Neural progenitor cell (in vitro differentiated cells): ENCODE results near the gene HOATZ. TPM values are rescaled to one million over a fixed set of nuclear protein-coding genes. Genes with fewer than 3 reads are reported as not detected.

Source experiments
- DNase-seq: peaks from one replicate; pipeline ENCODE4 v3.0.0-alpha.2; 2016; ENCODE audit warnings: low spot score
- H2AFZ ChIP-seq: fragments of 200-600 bp; sonication (generic); replicated peaks from 2 replicates; pipeline ENCODE4 v1.6.1; 2016; ENCODE audit warnings: antibody characterized with exemption
- H3F3A ChIP-seq: fragments of 200-600 bp; sonication (generic); 2 replicates; pipeline ENCODE4 v1.6.1; 2016; ENCODE audit warnings: antibody characterized with exemption, low read depth
- H3K27ac ChIP-seq: fragments of 200-600 bp; sonication (generic); 2 replicates; pipeline ENCODE4 v1.5.1; 2016; ENCODE audit warnings: mild to moderate bottlenecking
- H3K27me3 ChIP-seq: fragments of 200-600 bp; sonication (generic); 2 replicates; pipeline ENCODE4 v1.6.1; 2016; ENCODE audit warnings: mild to moderate bottlenecking, moderate library complexity
- H3K36me3 ChIP-seq: fragments of 200-600 bp; sonication (generic); 2 replicates; pipeline ENCODE4 v1.5.1; 2016
- H3K4me1 ChIP-seq: fragments of 200-600 bp; sonication (generic); 2 replicates; pipeline ENCODE4 v1.6.1; 2016; ENCODE audit warnings: mixed run types
- H3K4me2 ChIP-seq: fragments of 200-600 bp; sonication (generic); 2 replicates; pipeline ENCODE4 v1.6.1; 2016
- H3K4me3 ChIP-seq: fragments of 200-600 bp; sonication (generic); 2 replicates; pipeline ENCODE4 v1.5.1; 2016
- H3K79me2 ChIP-seq: fragments of 200-600 bp; sonication (generic); 2 replicates; pipeline ENCODE4 v1.6.1; 2016; ENCODE audit warnings: low read depth
- H3K9ac ChIP-seq: fragments of 200-600 bp; sonication (generic); 2 replicates; pipeline ENCODE4 v1.6.1; 2016
- H3K9me3 ChIP-seq: fragments of 200-600 bp; sonication (generic); 2 replicates; pipeline ENCODE4 v1.5.1; 2016; ENCODE audit warnings: low read depth
- H4K20me1 ChIP-seq: fragments of 200-600 bp; sonication (generic); 2 replicates; pipeline ENCODE4 v1.6.1; 2016; ENCODE audit warnings: low read depth
- H3K27ac Mint-ChIP-seq: 3 replicates; pipeline ENCODE4 v1.8.0; 2021; ENCODE audit warnings: mixed read lengths
- H3K27me3 Mint-ChIP-seq: 2 replicates; pipeline ENCODE4 v1.8.0; 2022; ENCODE audit warnings: low read depth, mild to moderate bottlenecking, inconsistent platforms, moderate library complexity, mixed read lengths; ENCODE audit not compliant: insufficient read depth
- H3K36me3 Mint-ChIP-seq: 3 replicates; pipeline ENCODE4 v1.8.0; 2021; ENCODE audit warnings: mixed read lengths
- H3K4me1 Mint-ChIP-seq: 3 replicates; pipeline ENCODE4 v1.8.0; 2021; ENCODE audit warnings: mixed read lengths
- H3K4me3 Mint-ChIP-seq: 3 replicates; pipeline ENCODE4 v1.8.0; 2021; ENCODE audit warnings: mild to moderate bottlenecking, moderate library complexity, mixed read lengths
- H3K9me3 Mint-ChIP-seq: 3 replicates; pipeline ENCODE4 v1.8.0; 2020; ENCODE audit warnings: mixed read lengths
- EZH2 ChIP-seq: fragments of 200-600 bp; sonication (generic); IDR thresholded peaks from 2 replicates; pipeline ENCODE4 v1.6.1; 2017; ENCODE audit warnings: antibody characterized with exemption, mild to moderate bottlenecking, moderate library complexity
- EZH2phosphoT487 ChIP-seq: fragments of 200-600 bp; sonication (generic); IDR thresholded peaks from 2 replicates; pipeline ENCODE4 v1.6.1; 2017; ENCODE audit warnings: antibody characterized with exemption
- total RNA-seq: library from RNA; depleted of rRNA; stranded (reverse); fragments of >200 nt; gene quantifications from 2 replicates; pipeline ENCODE4 v1.2.3, GENCODE V29; 2015; ENCODE audit warnings: low replicate concordance
- TF ChIP-seq, protein P1 (sequence below): fragments of 200-600 bp; sonication (generic); IDR thresholded peaks from 2 replicates; pipeline ENCODE4 v1.5.1; 2017; ENCODE audit warnings: antibody characterized with exemption, mild to moderate bottlenecking

Gene HOATZ
- total RNA-seq, 1 donor from 2014 or later: not detected

GRCh38 chr11:111523343-111523742 lies 8.8 kb downstream of the HOATZ start:
- no peaks in the 10 kb centered on the region for H3K4me1 ChIP-seq
- H3K4me2 ChIP-seq: no peak overlapping the region
- H3K27ac ChIP-seq: no peak overlapping the region
- Mint-ChIP-seq H3K9me3 (no peaks in the 10 kb centered on the region), H3K4me1 (no peaks in the 10 kb centered on the region), H3K4me3 (no peak overlapping the region), H3K27ac (no peak overlapping the region), H3K36me3 (no peaks in the 10 kb centered on the region), H3K27me3 (no peaks in the 10 kb centered on the region)
- H3K9me3 ChIP-seq: no peaks in the 10 kb centered on the region
- no peak overlapping the region for H3K4me3 ChIP-seq
- H4K20me1 ChIP-seq: no peaks in the 10 kb centered on the region
- no peak for DNase-seq
- H3K27me3 ChIP-seq: no peaks in the 10 kb centered on the region
- H2AFZ ChIP-seq: no peak overlapping the region
- TF ChIP-seq EZH2 (no peak), EZH2phosphoT487 (no peak)
- TF ChIP-seq, protein P1, sequence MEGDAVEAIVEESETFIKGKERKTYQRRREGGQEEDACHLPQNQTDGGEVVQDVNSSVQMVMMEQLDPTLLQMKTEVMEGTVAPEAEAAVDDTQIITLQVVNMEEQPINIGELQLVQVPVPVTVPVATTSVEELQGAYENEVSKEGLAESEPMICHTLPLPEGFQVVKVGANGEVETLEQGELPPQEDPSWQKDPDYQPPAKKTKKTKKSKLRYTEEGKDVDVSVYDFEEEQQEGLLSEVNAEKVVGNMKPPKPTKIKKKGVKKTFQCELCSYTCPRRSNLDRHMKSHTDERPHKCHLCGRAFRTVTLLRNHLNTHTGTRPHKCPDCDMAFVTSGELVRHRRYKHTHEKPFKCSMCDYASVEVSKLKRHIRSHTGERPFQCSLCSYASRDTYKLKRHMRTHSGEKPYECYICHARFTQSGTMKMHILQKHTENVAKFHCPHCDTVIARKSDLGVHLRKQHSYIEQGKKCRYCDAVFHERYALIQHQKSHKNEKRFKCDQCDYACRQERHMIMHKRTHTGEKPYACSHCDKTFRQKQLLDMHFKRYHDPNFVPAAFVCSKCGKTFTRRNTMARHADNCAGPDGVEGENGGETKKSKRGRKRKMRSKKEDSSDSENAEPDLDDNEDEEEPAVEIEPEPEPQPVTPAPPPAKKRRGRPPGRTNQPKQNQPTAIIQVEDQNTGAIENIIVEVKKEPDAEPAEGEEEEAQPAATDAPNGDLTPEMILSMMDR: no peak
- H3K9ac ChIP-seq: no peak overlapping the region
- no peaks in the 10 kb centered on the region for H3K36me3 ChIP-seq
- no peaks in the 10 kb centered on the region for H3F3A ChIP-seq
- no peaks in the 10 kb centered on the region for H3K79me2 ChIP-seq

GRCh38 chr11:111524056-111524455 lies 9.5 kb downstream of the HOATZ start:
- TF ChIP-seq EZH2phosphoT487: no peak
- TF ChIP-seq EZH2: no peak
- TF ChIP-seq, protein P1: no peak
- H3K27me3 ChIP-seq: no peaks in the 10 kb centered on the region
- Mint-ChIP-seq H3K9me3 (no peaks in the 10 kb centered on the region), H3K27ac (no peak overlapping the region), H3K4me1 (no peaks in the 10 kb centered on the region), H3K27me3 (no peaks in the 10 kb centered on the region), H3K4me3 (no peak overlapping the region), H3K36me3 (no peaks in the 10 kb centered on the region)
- H3K4me3 ChIP-seq: no peak overlapping the region
- no peaks in the 10 kb centered on the region for H3K4me1 ChIP-seq
- no peak overlapping the region for H3K4me2 ChIP-seq
- H2AFZ ChIP-seq: no peak overlapping the region
- no peaks in the 10 kb centered on the region for H3K36me3 ChIP-seq
- H3K9me3 ChIP-seq: no peaks in the 10 kb centered on the region
- no peaks in the 10 kb centered on the region for H4K20me1 ChIP-seq
- H3K27ac ChIP-seq: no peak overlapping the region
- DNase-seq: no peak
- no peak overlapping the region for H3K9ac ChIP-seq
- H3K79me2 ChIP-seq: no peaks in the 10 kb centered on the region
- H3F3A ChIP-seq: no peaks in the 10 kb centered on the region

- peaks cover 3% of the 10 kb centered on the region for H3K4me1 Mint-ChIP-seq
- H3K27ac Mint-ChIP-seq: no peak overlapping the region
- Histone ChIP-seq H3K4me1 (no peaks in the 10 kb centered on the region), H3K27ac (no peak overlapping the region), H3F3A (no peaks in the 10 kb centered on the region), H3K27me3 (no peaks in the 10 kb centered on the region), H3K9ac (no peak overlapping the region), H2AFZ (no peak overlapping the region), H4K20me1 (no peaks in the 10 kb centered on the region), H3K9me3 (no peaks in the 10 kb centered on the region), H3K4me3 (no peak overlapping the region), H3K4me2 (no peak overlapping the region), H3K79me2 (no peaks in the 10 kb centered on the region), H3K36me3 (no peaks in the 10 kb centered on the region)
- no peak for DNase-seq
- no peaks in the 10 kb centered on the region for H3K36me3 Mint-ChIP-seq
- H3K4me3 Mint-ChIP-seq: no peak overlapping the region
- no peaks in the 10 kb centered on the region for H3K9me3 Mint-ChIP-seq
- TF ChIP-seq, protein P1: no peak
- no peak for TF ChIP-seq EZH2
- no peak for TF ChIP-seq EZH2phosphoT487
- no peaks in the 10 kb centered on the region for H3K27me3 Mint-ChIP-seq
Observed at GRCh38 chr11:111525456-111525855, 10.9 kb downstream of the HOATZ start.

- no peak overlapping the region for H2AFZ ChIP-seq
- no peak overlapping the region for H3K4me2 ChIP-seq
- Mint-ChIP-seq H3K4me1 (peaks cover 6% of the 10 kb centered on the region), H3K27me3 (no peaks in the 10 kb centered on the region), H3K4me3 (no peak overlapping the region), H3K27ac (no peak overlapping the region), H3K36me3 (no peaks in the 10 kb centered on the region), H3K9me3 (no peaks in the 10 kb centered on the region)
- no peaks in the 10 kb centered on the region for H4K20me1 ChIP-seq
- no peaks in the 10 kb centered on the region for H3F3A ChIP-seq
- H3K9me3 ChIP-seq: no peaks in the 10 kb centered on the region
- H3K27ac ChIP-seq: no peak overlapping the region
- TF ChIP-seq, protein P1: no peak
- no peak for TF ChIP-seq EZH2
- no peak for TF ChIP-seq EZH2phosphoT487
- H3K4me3 ChIP-seq: no peak overlapping the region
- H3K36me3 ChIP-seq: no peaks in the 10 kb centered on the region
- H3K9ac ChIP-seq: no peak overlapping the region
- no peaks in the 10 kb centered on the region for H3K79me2 ChIP-seq
- DNase-seq: no peak
- no peaks in the 10 kb centered on the region for H3K27me3 ChIP-seq
- H3K4me1 ChIP-seq: peaks cover 5% of the 10 kb centered on the region
Observed at GRCh38 chr11:111526501-111526900, 11.9 kb downstream of the HOATZ start.
